ENCODE measurements around the gene PDILT.

PDILT gene

DNA sequence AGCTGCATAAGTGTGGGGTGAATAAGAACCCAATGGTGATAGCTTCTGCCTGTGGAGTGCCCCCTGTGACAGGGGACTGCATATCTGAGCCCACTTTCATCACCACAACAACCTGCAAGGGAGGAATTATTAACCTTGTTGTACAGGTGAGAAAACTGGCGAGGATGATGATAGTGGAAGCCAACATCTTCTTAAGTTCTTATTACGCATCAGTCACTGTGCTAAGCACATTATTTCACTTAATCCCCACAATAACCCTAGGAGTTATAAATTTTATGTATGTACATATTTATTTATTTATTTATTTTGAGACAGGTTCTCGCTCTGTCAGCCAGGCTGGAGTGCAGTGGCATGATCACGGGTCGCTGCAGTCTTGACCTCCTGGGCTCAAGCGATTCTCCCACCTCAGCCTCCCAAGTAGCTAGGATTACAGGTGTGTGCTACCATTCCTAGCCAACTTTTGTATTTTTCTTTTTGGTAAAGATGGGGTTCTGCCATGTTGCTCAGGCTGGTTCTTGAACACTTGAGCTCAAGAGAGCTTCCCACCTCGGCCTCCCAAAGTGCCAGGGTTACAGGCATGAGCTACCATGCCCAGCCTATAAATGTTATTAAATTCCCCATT is 7.6 kb downstream of the PDILT start:
- no peak for TF ChIP-seq TEAD4 (IDR thresholded peaks at IDR 0.05)
- TF ChIP-seq CEBPB (IDR thresholded peaks at IDR 0.05) = no peak
- TF ChIP-seq, protein P1, sequence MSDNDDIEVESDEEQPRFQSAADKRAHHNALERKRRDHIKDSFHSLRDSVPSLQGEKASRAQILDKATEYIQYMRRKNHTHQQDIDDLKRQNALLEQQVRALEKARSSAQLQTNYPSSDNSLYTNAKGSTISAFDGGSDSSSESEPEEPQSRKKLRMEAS (IDR thresholded peaks at IDR 0.05) = no peak
- no peak for TF ChIP-seq CREB1 (IDR thresholded peaks at IDR 0.05; ENCODE audit: low read depth)
- no peak for TF ChIP-seq FOXM1 (IDR thresholded peaks at IDR 0.05; ENCODE audit: borderline replicate concordance, low read depth)
- no peak for TF ChIP-seq EP300 (IDR thresholded peaks at IDR 0.05; ENCODE audit: borderline replicate concordance)
- TF ChIP-seq NFIC (IDR thresholded peaks at IDR 0.05) = no peak
- TF ChIP-seq TAF1 (IDR thresholded peaks at IDR 0.05; ENCODE audit: low read depth) = no peak
- no peak for TF ChIP-seq ZBTB7A (IDR thresholded peaks at IDR 0.05; ENCODE audit: low read depth)
- TF ChIP-seq EGR1 (IDR thresholded peaks at IDR 0.05) = no peak

DNA sequence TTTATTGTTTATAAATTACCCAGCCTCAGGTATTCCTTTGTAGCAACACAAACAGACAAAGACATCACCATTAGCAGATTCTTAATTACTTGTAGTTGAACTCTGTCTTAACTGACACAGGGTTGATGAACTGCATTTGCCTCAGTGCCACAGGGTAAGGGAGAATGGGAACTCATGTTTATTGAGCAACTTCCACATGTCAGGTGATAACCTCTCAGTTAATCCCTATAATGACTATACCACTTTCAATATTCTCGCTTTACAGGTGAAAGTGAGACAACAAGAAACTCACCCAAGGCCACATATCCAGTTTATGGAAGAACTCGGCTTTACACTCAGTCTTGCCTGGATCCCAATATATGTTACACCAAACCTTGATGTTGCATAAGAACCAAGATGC is 8.6 kb downstream of the PDILT start:
- TF ChIP-seq, protein P2, sequence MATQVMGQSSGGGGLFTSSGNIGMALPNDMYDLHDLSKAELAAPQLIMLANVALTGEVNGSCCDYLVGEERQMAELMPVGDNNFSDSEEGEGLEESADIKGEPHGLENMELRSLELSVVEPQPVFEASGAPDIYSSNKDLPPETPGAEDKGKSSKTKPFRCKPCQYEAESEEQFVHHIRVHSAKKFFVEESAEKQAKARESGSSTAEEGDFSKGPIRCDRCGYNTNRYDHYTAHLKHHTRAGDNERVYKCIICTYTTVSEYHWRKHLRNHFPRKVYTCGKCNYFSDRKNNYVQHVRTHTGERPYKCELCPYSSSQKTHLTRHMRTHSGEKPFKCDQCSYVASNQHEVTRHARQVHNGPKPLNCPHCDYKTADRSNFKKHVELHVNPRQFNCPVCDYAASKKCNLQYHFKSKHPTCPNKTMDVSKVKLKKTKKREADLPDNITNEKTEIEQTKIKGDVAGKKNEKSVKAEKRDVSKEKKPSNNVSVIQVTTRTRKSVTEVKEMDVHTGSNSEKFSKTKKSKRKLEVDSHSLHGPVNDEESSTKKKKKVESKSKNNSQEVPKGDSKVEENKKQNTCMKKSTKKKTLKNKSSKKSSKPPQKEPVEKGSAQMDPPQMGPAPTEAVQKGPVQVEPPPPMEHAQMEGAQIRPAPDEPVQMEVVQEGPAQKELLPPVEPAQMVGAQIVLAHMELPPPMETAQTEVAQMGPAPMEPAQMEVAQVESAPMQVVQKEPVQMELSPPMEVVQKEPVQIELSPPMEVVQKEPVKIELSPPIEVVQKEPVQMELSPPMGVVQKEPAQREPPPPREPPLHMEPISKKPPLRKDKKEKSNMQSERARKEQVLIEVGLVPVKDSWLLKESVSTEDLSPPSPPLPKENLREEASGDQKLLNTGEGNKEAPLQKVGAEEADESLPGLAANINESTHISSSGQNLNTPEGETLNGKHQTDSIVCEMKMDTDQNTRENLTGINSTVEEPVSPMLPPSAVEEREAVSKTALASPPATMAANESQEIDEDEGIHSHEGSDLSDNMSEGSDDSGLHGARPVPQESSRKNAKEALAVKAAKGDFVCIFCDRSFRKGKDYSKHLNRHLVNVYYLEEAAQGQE (IDR thresholded peaks at IDR 0.05; ENCODE audit: low read depth) = no peak
- TF ChIP-seq, protein P3, sequence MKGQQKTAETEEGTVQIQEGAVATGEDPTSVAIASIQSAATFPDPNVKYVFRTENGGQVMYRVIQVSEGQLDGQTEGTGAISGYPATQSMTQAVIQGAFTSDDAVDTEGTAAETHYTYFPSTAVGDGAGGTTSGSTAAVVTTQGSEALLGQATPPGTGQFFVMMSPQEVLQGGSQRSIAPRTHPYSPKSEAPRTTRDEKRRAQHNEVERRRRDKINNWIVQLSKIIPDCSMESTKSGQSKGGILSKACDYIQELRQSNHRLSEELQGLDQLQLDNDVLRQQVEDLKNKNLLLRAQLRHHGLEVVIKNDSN (IDR thresholded peaks at IDR 0.05) = no peak
- TF ChIP-seq EGR1 (IDR thresholded peaks at IDR 0.05) (no peak), EP300 (IDR thresholded peaks at IDR 0.05; ENCODE audit: borderline replicate concordance) (no peak), RAD21 (IDR thresholded peaks at IDR 0.05; ENCODE audit: low read depth) (no peak), TCF12 (IDR thresholded peaks at IDR 0.05; ENCODE audit: low read depth) (no peak)
- TF ChIP-seq, protein P1 (IDR thresholded peaks at IDR 0.05) = no peak

DNA sequence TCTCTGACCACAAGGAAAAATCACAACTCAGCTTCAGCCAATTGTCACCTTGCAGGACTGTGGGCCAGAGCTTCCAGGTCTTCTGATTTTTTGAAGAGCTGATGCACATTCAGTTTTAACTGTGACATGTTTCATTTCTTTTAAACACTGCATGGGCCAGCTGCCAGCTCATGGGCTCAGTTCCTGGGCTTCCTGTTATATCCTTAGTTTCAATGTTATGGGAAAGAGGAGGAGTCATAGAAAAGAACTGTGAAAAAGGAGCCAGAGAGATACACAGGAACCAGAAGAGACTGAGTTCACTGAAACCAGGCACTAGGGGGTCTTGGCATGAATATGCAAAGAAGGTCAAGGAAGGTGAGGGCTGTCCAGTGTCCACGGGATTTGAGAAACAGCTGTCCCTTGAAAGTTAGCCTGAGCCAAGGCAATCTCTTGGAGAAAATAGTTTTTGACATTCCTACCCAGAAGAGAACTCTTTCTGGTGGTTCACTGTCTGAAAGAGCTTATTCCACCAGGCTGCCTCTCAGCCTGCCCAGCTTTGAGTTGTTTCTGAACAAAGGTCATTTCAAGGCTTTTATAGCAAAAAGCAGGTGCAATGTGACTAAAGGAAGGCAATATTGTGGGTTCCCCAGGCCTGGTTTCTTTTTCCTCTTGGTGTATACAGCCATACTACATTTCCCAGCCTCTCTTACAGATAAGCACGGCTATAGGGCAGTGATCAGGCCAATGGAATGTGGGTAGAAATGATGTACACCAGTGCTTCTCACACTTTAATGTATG is 10.5 kb downstream of the PDILT start:
- TF ChIP-seq CEBPB (IDR thresholded peaks at IDR 0.05) (no peak), RAD21 (IDR thresholded peaks at IDR 0.05; ENCODE audit: low read depth) (no peak), CREB1 (IDR thresholded peaks at IDR 0.05; ENCODE audit: low read depth) (no peak), YY1 (IDR thresholded peaks at IDR 0.05; ENCODE audit: low read depth) (no peak), TEAD4 (IDR thresholded peaks at IDR 0.05) (no peak), ZBTB7A (IDR thresholded peaks at IDR 0.05; ENCODE audit: low read depth) (no peak), EGR1 (IDR thresholded peaks at IDR 0.05) (no peak), TCF12 (IDR thresholded peaks at IDR 0.05; ENCODE audit: low read depth) (no peak), NFIC (IDR thresholded peaks at IDR 0.05) (no peak), EP300 (IDR thresholded peaks at IDR 0.05; ENCODE audit: borderline replicate concordance) (no peak), TAF1 (IDR thresholded peaks at IDR 0.05; ENCODE audit: low read depth) (no peak), FOXM1 (IDR thresholded peaks at IDR 0.05; ENCODE audit: borderline replicate concordance, low read depth) (no peak)
- TF ChIP-seq, protein P2 (IDR thresholded peaks at IDR 0.05; ENCODE audit: low read depth) = no peak
- TF ChIP-seq, protein P1 (IDR thresholded peaks at IDR 0.05) = no peak
- TF ChIP-seq, protein P3 (IDR thresholded peaks at IDR 0.05) = no peak

DNA sequence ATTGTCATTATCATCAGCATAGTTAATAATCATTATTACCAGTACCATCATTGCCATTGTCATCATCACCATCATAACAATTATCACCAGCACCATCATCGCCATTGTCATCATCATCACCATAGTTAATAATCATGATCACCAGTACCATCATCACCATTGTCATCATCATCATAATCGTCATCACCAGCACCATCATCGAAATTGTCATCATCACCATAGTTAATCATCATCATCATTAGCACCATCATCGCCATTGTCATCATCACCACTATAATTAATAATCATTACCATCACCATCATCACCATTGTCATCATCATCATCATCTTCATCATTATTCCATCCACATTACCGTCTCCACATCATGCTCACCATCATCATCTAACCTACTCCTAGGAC is 13.5 kb downstream of the PDILT start:
- TF ChIP-seq FOXM1 (IDR thresholded peaks at IDR 0.05; ENCODE audit: borderline replicate concordance, low read depth) (no peak), TCF12 (IDR thresholded peaks at IDR 0.05; ENCODE audit: low read depth) (no peak), CEBPB (IDR thresholded peaks at IDR 0.05) (no peak), RAD21 (IDR thresholded peaks at IDR 0.05; ENCODE audit: low read depth) (no peak)
- TF ChIP-seq, protein P1 (IDR thresholded peaks at IDR 0.05) = no peak

DNA sequence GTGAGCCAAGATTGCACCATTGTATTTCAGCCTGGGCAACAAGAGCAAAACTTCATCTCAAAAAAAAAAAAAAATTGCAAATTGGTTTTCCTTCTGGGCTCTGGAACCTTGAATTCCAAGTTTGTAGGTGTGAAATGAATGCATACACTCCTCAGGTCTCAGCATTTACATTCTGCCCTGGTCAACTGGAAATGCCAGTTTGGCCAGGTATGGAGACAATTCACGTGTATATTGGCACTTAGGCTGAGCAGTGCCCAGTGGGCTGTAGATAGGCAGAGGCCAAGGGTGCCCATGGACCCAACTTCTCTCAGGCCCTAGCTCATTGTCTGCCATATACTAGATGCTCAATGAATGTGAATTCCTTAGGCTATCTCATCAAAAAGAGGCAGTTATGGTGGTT is 15.7 kb downstream of the PDILT start:
- TF ChIP-seq, protein P2 (IDR thresholded peaks at IDR 0.05; ENCODE audit: low read depth) = no peak
- TF ChIP-seq TCF12 (IDR thresholded peaks at IDR 0.05; ENCODE audit: low read depth) = no peak
- TF ChIP-seq, protein P1 (IDR thresholded peaks at IDR 0.05) = no peak
- no peak for TF ChIP-seq TEAD4 (IDR thresholded peaks at IDR 0.05)
- TF ChIP-seq, protein P3 (IDR thresholded peaks at IDR 0.05) = no peak
- no peak for TF ChIP-seq TAF1 (IDR thresholded peaks at IDR 0.05; ENCODE audit: low read depth)
- TF ChIP-seq CREB1 (IDR thresholded peaks at IDR 0.05; ENCODE audit: low read depth) = no peak
- no peak for TF ChIP-seq RAD21 (IDR thresholded peaks at IDR 0.05; ENCODE audit: low read depth)
- TF ChIP-seq NFIC (IDR thresholded peaks at IDR 0.05) = no peak
- no peak for TF ChIP-seq YY1 (IDR thresholded peaks at IDR 0.05; ENCODE audit: low read depth)
- TF ChIP-seq EGR1 (IDR thresholded peaks at IDR 0.05) = no peak
- no peak for TF ChIP-seq ZBTB7A (IDR thresholded peaks at IDR 0.05; ENCODE audit: low read depth)
- no peak for TF ChIP-seq EP300 (IDR thresholded peaks at IDR 0.05; ENCODE audit: borderline replicate concordance)
- no peak for TF ChIP-seq CEBPB (IDR thresholded peaks at IDR 0.05)
- no peak for TF ChIP-seq FOXM1 (IDR thresholded peaks at IDR 0.05; ENCODE audit: borderline replicate concordance, low read depth)
